SHP77 treated with DMSO at 0.1 percent for 48 hours (cell line): ENCODE results near the gene RNF220.

Experiments
- DNase-seq: peaks from one replicate; lab custom pipeline; 2025; lab: John Stamatoyannopoulos, UW

Gene RNF220

DNA sequence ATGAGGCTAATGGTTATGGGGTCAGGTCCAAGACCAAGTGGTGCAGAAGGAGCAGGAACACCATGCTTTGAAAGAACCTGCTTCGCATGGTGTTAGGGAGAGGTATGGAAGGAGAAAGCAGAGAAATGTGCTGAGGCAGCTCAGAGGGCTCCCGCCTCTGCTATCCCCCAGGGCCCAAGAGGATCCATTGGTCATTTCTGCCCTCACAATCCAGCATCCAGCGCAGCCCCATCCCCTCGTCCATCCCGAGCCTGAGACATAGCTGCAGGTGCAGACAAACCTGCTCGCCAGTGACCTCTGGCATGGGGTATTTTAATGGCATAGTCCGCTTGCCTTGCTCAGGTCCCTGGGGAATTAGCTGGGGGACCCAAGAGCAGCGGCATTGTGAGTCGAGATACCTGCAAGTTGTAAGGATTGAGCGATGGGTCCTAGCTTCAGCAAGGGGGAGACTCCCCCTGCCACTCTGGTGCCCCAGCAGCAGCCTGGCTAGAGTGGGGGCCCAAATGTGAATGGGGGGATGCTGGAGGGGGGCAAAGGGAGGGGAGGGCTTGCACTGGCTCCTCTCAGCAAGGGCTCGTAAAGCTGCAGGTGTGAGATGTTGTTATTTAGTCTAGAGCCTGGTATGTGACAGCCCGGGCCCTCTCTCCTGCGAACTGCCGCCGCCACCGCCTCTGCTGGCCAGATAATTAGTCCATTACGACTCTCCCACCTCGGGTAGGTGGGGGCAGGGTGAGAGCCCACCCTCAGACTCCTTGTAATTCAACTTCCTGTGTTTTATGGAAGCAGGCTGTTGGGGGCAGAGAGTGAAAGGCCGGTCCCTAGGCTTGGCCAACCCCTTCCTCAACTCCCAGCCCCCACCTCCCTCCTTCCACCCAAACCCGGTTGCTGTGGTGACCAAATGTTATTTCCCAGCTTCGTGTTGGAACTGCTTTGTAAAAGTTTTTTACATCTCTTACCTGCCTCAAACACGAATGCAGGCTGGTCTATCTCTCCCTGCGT is 118.8 kb downstream of the RNF220 start:
- DNase-seq: no peak

DNA sequence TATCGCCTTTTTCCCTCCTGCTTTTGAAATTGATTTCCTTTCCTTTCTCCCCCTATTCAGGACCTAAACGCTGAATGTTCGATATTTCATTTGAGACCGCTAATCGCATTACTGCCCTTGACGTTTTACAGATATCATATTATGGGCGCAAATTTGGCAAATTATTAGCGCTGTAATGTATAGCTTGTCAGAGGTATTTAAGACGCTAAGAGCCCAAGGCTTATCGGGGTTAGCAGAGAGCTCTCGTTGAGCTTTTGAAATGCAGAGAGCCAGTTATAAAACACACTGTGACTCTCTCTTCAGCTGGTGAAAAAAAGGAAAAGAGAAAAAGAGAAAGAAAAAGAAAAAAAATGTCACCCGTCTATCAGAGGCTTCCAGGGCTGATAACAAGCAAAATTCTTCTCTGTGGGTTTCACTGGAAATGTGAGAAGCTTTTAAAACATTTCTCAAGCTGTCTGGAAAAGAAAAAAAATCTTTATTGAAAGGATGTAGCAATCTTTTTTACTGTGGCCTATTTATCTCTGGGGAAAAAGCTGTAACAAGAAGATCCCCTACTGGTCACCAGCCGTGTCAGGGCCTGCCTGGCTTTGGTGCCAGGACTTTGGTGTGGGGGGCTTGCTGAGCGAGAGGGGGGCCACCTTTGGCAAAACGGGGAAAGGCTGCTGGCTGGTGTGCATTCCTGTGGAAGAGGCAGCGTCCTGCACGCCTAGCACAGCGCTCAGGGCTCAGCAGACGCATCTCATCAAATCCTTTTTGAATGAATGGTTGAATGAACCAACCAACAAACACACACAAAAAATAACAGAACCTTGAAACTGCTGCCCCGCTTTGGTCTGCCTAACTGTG is 119.8 kb downstream of the RNF220 start:
- no peak for DNase-seq

DNA sequence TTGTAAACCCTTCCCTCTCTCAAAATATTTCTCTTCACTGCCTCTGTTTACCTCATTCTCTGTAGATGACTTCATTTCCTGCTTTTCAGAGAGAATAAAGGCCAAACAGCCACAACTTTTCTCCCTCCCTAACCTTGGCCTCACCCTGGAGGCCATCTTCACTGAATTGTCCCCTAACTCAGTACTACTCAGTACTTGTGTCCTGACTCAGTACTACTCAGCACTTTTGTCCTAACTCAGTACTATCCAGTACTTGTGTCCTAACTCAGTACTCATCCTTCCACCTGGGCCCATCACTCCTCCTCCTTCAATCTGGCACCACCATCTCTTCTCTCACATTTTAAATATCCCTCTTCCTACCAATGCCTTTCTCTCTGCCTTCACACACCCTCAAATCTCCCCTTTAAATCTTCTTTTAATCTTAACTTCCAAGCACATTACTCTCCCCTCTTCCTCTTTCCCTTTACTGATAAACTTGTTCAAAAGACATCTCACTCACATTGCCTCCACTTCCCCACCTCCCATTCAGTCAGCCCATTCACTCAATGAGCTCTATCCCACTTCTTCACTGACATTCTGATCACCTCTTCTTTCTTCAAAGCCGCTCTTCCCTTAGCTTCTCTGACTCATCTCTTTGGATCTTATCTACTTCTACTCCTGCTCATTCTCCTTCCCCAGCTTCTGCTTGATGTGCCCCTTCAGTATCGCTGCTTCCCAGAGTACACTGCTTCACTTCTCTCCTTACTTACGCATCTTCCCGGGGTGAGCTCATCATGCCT is 121.4 kb downstream of the RNF220 start:
- DNase-seq: no peak

DNA sequence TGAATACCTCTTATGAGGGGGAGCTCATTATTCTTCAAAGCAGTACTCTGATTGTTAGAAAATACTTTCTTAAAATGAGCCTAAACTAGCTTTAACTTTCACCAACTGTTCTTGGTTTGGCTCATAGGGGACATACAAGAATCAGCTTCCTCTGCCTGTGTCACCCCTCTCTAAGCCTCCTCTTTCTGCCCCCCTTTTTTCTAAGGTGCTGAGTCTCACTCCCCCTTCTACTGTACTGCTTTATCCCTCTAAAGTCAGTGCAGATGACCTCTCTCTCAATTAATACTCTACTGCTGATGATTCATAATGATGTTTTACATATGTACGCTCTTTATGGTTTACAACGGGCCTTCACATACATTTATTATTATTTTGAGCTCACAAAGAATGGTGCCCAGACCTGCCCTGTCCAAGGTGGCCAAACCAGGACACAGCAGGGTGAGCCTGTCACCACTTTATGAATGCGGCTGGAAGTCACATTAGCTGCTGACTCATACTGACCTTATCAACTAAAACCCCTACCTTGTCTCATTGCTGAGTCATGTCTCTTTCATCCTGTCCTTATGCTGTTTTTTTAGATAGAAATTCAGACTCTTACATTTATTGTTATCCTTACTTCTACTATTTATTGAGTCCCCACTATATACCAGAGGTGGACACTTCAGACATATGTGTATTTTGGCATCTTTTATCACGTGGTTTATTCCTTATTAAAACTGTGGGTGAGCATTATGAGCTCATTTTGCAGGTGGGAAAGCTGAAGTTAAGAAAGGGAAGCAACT is 126.9 kb downstream of the RNF220 start:
- DNase-seq: no peak

DNA sequence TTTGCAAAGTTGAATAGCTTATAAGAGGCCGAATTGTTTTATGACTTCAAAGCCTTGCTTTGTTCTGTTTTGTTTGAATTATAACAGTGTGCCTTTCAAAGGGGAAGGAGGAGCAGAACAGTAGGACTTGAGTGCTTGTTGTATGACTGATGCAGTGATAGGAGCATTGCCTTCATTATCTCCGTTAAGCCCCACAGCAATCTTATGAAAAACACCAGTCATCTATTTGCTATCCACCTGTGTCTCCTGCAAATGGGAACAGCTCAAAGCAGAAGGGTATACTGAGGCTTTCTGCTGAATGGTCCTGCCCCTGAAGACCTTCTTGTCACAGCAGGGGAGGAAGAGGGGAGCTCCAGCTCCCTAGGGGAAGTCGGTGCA is 127.5 kb downstream of the RNF220 start:
- no peak for DNase-seq

DNA sequence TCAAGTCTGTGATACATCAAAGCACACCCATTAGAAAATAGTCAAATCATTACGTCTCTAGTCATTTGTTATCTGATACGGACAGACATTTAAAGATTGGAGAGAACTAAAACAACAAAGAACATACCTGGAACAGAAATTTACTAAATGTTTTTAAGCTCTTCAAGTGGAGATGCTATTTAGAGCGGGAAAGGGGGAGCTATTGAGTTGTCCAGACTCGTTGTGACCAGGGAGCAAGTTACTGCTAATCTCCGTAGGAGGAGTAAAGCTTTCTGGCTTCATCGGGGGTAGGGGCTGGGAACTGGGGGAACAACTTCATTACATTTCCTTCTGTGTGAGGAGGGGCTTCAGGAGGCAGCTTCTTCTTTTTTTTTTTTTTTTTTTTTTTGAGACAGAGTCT is 129.7 kb downstream of the RNF220 start:
- DNase-seq: no peak

DNA sequence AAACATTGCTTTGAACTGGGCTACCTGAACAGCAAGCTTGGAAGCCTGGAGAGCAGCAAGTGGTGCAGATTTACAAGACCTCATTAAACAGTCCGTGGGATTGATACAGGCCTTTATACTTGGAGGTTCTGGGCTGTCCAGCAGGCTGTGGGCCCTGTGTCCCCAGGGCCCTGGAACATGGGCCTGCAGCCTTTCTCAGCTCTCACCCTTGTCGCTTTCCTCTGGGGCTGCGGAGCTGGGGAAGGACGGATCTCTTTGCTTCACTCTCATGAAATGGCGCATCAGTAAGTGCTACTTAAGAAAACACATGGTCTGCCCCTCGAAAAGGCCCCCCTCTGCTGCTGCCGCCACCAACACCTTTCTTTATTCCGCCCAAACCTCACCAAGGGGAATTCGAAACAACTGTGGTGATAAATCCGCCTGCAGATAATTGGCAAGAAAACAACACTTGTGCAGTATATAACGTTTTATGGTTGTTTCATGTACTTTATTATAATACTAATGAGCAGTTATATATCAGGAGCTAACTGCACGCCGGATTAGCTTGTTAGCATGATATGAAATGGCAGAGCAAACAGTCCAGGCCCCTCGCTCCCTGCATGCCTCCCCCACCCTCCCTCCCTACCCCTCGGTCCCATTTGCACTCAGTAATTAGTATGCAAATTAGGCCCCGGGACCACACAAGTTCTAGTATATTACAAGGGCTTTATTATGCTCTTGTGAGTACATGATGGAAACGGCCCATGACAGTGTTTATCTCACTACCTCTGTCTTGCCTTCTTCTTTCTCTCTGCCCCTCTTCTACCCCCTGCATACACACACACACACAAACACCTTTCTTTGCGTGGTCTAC is 131.5 kb downstream of the RNF220 start:
- no peak for DNase-seq

DNA sequence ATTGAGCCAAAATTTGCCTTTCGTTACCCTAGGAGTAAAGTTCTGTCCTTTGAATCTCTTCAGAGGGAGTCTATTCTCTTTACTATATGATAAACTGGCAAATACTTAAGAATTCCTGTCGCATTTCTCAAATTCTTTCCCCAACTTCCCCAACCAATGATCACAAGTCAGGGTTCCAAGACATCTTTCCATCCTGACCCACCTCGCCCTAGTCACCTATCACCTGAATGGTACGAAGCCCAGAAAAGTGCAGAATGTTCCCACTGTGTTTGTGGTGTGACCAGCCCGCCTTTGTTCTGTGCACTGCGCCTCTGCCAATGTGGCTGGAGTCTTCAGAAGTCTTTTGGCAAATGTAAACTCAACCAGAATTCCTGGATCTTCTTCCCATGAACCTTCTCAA is 132.5 kb downstream of the RNF220 start:
- no peak for DNase-seq

DNA sequence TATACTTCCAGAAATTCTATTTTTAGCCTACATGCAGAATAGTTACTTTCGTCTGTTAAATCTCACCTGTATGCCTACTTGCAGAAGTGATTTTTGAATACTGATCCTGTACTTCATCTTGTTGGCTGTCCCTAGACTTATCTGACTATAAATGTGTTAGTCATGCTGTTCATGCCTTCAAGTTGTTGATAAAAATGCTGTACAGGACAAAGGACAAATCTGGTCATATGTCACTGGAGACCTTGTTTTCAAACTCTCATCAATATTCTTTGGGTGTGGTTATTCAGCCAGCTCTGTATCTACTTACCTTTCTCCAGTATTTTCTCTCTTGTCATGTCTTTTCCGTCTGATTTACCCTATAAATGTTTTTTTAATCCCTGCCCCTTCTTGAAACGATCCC is 132.9 kb downstream of the RNF220 start:
- DNase-seq: no peak

DNA sequence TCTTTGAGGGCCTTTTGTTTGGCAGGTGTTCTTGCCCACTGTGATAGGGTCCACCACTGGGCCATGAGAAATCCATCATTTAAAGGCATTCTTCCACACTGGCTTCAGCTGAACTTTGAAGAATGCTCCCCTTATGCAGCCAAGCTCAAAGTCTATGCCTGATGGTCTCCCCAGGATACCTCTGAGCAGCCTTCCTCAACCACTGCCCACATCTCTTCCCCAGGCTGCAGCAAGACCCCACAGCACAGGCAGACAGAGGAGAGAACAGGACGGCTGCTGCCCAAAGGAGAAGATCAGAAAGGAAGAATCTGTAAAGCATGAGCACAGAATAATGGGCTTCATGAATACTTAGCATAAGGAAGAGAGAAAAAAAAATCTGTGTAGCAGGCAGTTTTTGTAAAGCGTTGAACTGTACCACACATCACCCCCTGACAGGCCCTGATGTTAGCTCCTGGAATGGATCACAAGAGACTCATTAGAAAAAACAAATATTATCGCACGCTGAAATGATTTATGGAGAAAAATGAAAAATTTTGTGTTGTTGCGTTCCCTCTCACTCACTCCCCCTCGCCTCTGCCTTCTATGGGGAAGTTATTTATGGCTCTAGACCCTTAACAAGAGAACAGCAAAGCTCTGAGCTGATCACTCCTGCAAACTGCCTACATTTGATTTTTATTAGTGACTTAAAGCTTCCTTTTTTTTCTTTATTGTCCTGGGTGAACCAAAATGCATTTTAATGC is 135.1 kb downstream of the RNF220 start:
- no peak for DNase-seq

DNA sequence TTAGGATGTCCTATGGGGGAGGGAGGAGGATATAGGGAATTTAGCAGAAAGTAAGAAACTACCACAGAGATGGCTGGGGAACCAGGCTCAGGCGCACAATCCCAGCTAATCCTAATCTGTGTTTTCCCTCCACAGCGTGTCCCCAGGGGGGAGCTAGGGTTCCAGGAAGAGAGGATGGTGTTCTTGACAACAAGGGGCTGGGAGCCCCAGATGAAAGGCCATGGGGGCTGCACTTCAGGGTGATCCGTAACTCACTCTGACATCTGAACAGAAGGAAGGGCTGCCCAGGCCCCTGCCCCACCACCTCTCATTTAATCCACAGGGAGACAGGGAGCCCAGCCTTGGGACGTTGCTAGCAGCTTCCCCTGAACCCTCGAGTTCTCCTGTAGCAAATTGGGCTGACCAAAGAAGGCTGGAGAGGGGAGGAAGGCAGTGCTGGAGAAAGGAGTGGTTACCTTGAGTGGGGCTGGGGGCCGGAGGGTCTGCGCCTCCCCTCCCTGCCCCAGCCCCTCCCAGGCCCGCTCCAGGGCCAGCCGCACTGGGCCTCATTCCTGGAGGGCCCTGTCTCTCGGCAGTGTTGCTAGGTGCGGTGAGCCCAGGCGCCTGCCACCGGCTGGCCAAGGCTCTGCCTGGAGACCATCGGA is 137.5 kb downstream of the RNF220 start:
- no peak for DNase-seq

DNA sequence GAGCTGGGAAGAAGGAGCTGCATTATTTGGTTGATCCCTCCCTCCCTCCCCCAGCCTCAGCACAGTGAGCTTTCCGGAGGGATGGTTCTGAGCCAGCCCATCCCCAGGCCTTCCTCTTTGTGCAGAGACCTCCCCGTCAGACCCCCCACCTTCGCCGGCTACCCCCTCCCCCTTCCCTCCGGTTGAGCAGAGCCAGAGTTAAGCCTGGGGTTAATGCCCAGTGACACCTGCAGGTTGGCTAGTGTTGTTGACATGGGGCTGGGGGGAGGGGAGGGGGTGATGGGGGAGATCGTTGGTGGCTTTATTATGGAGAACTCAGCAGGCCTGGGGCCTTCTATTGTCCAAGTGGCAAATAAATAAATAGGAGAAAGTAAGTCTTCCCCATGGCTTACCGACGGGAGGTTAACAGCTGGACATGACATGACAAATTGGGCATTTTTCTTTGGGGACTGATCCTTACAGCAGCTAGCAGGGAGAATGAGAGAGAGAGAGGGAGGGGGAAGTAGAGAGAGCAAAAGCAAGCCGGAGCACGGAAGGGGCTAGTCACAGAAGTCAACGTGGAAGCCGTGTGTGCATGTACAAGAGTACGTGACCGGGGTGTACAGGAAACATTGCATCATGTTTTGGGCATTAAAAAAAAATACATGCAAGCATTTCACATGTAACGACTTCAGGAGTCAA is 138.1 kb downstream of the RNF220 start:
- DNase-seq: no peak

DNA sequence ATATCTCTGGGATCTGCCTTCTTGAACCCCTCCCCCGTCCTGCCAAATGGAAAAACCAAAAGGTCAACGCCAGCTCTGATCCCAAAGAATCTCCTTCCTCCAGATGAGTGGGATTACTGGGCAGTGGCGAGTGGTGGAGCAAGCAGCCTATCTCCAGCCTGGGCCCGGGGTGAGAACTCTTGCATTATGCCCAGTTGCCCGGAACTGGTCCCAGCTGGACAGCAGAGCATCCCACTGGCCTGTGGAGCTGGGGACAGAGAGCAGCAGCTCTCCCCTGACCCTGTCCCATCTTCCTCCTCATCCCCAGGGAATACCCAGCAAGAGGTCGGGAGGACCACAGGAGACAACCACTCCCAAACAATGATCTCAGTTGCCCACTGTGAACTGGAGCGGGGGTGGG is 138.7 kb downstream of the RNF220 start:
- DNase-seq: no peak

DNA sequence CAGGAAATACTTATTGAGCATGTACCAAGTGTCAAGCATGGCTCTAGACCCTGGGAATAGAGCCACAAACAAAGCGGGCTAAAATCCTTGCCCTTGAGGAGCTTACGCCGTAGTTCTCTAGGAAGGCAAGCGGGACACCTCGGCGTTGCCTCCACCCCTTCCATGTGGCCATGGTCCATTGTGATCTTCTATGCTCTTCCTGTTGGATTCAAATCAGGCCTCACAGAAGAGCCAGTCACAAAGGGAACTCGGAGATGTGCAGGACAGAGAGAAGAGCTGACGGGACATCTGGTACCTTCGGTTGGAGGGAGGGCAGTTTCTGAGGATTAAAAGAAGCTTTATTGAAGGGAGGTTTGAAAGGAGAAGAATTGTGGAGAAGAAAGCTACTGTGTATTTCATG is 139.9 kb downstream of the RNF220 start:
- DNase-seq: no peak

DNA sequence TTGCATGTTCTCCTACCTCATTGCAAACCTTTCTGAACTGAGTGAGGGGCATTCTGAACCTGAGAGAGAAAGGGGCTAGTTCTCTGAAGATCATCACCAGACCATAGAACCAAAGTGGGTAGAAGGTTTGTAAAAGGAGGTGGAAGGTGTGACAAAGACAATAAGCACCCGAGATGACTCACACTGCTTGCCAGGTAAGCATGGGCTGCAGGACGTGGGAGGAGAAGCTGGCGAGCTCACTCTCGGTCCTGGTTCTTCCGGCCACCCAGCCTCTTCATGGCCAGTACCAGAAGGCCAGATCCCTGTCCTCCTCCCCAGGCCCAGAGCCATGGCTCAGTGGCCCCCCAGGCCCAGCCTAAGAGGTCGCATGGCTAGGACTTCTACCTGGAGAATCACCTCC is 140.9 kb downstream of the RNF220 start:
- no peak for DNase-seq

DNA sequence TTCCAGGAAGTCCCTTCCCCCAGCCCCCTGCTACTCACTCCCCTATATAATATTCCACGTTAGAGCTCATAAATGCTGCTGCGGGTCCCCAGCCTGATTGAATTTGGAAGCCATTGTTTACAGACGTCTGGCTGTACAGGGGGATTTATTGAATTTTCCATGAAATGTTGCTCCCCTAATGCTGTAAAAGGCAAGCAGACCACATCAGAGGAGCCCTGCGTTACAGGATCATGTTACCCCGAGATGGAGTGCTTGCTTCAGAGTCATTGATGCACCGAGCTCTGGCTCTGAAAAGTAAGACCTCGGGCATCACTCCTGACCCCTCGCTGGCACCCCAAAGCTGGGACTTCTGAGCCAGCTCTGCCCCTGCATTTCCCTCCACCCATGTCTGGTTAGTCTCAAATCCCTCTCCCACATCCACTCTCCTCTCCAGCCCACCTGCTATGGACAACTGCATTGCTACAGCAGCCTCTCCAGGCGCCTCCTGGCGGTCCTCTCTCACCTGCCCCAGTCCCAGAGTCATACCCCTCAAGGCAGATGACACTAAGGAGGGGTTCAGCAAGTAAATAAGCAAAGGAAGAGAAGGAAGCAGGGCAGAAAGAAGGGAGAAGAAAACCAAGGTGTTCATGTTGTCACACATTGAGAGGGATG is 141.5 kb downstream of the RNF220 start:
- no peak for DNase-seq

DNA sequence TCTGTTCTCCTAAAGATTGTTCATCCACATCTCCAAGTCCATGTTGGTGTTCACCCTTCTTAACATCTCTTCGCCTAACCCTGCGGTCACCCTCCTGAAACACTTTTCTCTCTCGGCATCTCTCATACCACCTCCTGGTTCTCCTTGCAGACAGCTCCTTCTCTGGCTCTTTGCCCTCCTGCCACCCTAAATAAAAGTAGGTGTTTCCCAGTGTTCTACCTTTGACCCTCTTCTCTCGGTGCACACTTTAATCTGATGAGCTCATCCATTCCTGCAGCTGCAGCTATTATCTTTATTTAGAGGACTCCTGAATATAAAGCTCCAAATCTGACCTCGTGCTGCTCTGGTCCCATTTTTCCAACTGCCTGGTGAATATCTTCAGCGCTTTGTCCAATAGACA is 142.3 kb downstream of the RNF220 start:
- no peak for DNase-seq

DNA sequence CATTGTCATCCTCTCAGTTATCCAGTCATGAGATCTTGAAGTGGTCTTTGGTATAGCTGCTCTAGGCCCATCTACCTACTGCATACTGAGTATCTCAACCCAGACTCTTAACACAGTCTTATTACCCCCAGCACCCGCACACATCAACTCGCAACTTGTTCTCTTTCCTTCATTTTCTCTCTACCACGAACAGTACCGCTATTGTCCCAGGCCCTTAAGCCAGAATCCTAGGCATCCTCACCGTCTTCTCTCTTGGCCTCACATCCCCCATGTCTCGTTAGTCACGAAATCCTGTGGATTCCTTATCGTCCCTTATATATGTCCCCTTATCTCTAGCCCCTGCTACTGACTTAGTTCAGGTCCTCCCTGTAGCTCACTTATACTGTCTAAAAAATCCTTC is 142.8 kb downstream of the RNF220 start:
- no peak for DNase-seq
